ENCODE results near the gene TBXAS1. TPM values are rescaled to one million over a fixed set of nuclear protein-coding genes. Genes with fewer than 3 reads are reported as not detected.

Gene TBXAS1
- total and polyA plus RNA-seq, 2 experiments from 2014 or later, result 1.3 TPM; not detected in 1

GRCh38 chr7:139852482-139852845 is 23.4 kb downstream of the TBXAS1 start:
- no peaks in the 10 kb centered on the region for H3K27me3 ChIP-seq (ENCODE audit: insufficient read depth)
- Mint-ChIP-seq H3K4me3 (no peak overlapping the region), H3K4me1 (peaks cover 8% of the 10 kb centered on the region), H3K27me3 (ENCODE audit: insufficient read depth, low read depth, poor library complexity) (no peaks in the 10 kb centered on the region), H3K27ac (no peak overlapping the region), H3K9me3 (peaks cover 3% of the 10 kb centered on the region; the same call in 1 of the 3 replicates), H3K36me3 (ENCODE audit: low read depth) (no peaks in the 10 kb centered on the region)
- 0 out of 2 replicates have a peak, but pooled peaks cover 3% of the 10 kb centered on the region for H3K36me3 ChIP-seq (ENCODE audit: insufficient read depth)
- no peaks in the 10 kb centered on the region; the same call in 1 of the 2 replicates for H3K4me1 ChIP-seq (ENCODE audit: insufficient read depth)
- H2AFZ ChIP-seq, result no peak overlapping the region
- no peak overlapping the region for H3K4me3 ChIP-seq
- no peak overlapping the region for H3K27ac ChIP-seq (ENCODE audit: low read depth)
- no peaks in the 10 kb centered on the region for H3F3A ChIP-seq (replicated peaks; ENCODE audit: low read depth)
- H3K9me2 ChIP-seq (ENCODE audit: insufficient read depth), result peaks cover under 1% of the 10 kb centered on the region; the same call in 1 of the 2 replicates
- H4K20me1 ChIP-seq (replicated peaks; ENCODE audit: insufficient read depth), result no peaks in the 10 kb centered on the region
- no peak overlapping the region for H3K4me2 ChIP-seq
- no peak for DNase-seq (ENCODE audit: low spot score)
- no peak for TF ChIP-seq EZH2 (IDR thresholded peaks at IDR 0.05; ENCODE audit: low read depth, unreplicated experiment)
- no peak for TF ChIP-seq CREB1 (CRISPR knock-in tag; IDR thresholded peaks at IDR 0.05; ENCODE audit: low read depth)
- TF ChIP-seq, protein P1, sequence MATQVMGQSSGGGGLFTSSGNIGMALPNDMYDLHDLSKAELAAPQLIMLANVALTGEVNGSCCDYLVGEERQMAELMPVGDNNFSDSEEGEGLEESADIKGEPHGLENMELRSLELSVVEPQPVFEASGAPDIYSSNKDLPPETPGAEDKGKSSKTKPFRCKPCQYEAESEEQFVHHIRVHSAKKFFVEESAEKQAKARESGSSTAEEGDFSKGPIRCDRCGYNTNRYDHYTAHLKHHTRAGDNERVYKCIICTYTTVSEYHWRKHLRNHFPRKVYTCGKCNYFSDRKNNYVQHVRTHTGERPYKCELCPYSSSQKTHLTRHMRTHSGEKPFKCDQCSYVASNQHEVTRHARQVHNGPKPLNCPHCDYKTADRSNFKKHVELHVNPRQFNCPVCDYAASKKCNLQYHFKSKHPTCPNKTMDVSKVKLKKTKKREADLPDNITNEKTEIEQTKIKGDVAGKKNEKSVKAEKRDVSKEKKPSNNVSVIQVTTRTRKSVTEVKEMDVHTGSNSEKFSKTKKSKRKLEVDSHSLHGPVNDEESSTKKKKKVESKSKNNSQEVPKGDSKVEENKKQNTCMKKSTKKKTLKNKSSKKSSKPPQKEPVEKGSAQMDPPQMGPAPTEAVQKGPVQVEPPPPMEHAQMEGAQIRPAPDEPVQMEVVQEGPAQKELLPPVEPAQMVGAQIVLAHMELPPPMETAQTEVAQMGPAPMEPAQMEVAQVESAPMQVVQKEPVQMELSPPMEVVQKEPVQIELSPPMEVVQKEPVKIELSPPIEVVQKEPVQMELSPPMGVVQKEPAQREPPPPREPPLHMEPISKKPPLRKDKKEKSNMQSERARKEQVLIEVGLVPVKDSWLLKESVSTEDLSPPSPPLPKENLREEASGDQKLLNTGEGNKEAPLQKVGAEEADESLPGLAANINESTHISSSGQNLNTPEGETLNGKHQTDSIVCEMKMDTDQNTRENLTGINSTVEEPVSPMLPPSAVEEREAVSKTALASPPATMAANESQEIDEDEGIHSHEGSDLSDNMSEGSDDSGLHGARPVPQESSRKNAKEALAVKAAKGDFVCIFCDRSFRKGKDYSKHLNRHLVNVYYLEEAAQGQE (IDR thresholded peaks at IDR 0.05; ENCODE audit: unreplicated experiment), result no peak
- no peak for TF ChIP-seq POLR2AphosphoS5 (IDR thresholded peaks at IDR 0.05; ENCODE audit: low read depth)
- no peak for TF ChIP-seq NANOG (IDR thresholded peaks at IDR 0.05; ENCODE audit: borderline replicate concordance)
- no peak for TF ChIP-seq ETS1 (IDR thresholded peaks at IDR 0.05)
- TF ChIP-seq EZH2phosphoT487 (IDR thresholded peaks at IDR 0.05; ENCODE audit: unreplicated experiment), result no peak
- TF ChIP-seq, protein P2, sequence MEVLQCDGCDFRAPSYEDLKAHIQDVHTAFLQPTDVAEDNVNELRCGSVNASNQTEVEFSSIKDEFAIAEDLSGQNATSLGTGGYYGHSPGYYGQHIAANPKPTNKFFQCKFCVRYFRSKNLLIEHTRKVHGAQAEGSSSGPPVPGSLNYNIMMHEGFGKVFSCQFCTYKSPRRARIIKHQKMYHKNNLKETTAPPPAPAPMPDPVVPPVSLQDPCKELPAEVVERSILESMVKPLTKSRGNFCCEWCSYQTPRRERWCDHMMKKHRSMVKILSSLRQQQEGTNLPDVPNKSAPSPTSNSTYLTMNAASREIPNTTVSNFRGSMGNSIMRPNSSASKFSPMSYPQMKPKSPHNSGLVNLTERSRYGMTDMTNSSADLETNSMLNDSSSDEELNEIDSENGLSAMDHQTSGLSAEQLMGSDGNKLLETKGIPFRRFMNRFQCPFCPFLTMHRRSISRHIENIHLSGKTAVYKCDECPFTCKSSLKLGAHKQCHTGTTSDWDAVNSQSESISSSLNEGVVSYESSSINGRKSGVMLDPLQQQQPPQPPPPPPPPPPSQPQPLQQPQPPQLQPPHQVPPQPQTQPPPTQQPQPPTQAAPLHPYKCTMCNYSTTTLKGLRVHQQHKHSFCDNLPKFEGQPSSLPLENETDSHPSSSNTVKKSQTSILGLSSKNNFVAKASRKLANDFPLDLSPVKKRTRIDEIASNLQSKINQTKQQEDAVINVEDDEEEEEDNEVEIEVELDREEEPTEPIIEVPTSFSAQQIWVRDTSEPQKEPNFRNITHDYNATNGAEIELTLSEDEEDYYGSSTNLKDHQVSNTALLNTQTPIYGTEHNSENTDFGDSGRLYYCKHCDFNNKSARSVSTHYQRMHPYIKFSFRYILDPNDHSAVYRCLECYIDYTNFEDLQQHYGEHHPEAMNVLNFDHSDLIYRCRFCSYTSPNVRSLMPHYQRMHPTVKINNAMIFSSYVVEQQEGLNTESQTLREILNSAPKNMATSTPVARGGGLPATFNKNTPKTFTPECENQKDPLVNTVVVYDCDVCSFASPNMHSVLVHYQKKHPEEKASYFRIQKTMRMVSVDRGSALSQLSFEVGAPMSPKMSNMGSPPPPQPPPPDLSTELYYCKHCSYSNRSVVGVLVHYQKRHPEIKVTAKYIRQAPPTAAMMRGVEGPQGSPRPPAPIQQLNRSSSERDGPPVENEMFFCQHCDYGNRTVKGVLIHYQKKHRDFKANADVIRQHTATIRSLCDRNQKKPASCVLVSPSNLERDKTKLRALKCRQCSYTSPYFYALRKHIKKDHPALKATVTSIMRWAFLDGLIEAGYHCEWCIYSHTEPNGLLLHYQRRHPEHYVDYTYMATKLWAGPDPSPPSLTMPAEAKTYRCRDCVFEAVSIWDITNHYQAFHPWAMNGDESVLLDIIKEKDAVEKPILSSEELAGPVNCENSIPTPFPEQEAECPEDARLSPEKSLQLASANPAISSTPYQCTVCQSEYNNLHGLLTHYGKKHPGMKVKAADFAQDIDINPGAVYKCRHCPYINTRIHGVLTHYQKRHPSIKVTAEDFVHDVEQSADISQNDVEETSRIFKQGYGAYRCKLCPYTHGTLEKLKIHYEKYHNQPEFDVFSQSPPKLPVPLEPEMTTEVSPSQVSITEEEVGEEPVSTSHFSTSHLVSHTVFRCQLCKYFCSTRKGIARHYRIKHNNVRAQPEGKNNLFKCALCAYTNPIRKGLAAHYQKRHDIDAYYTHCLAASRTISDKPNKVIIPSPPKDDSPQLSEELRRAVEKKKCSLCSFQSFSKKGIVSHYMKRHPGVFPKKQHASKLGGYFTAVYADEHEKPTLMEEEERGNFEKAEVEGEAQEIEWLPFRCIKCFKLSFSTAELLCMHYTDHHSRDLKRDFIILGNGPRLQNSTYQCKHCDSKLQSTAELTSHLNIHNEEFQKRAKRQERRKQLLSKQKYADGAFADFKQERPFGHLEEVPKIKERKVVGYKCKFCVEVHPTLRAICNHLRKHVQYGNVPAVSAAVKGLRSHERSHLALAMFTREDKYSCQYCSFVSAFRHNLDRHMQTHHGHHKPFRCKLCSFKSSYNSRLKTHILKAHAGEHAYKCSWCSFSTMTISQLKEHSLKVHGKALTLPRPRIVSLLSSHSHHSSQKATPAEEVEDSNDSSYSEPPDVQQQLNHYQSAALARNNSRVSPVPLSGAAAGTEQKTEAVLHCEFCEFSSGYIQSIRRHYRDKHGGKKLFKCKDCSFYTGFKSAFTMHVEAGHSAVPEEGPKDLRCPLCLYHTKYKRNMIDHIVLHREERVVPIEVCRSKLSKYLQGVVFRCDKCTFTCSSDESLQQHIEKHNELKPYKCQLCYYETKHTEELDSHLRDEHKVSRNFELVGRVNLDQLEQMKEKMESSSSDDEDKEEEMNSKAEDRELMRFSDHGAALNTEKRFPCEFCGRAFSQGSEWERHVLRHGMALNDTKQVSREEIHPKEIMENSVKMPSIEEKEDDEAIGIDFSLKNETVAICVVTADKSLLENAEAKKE (CRISPR knock-in tag; IDR thresholded peaks at IDR 0.05), result no peak
- TF ChIP-seq STAT1 (IDR thresholded peaks at IDR 0.05; ENCODE audit: unreplicated experiment), result no peak
- no peak for TF ChIP-seq ZNF114 (CRISPR knock-in tag; IDR thresholded peaks at IDR 0.05)
- no peak for TF ChIP-seq JUNB (IDR thresholded peaks at IDR 0.05; ENCODE audit: unreplicated experiment)
- no peak for TF ChIP-seq CTCF (conservative IDR thresholded peaks at IDR 0.05; ENCODE audit: low read depth in 2 of 2)
- no peak for TF ChIP-seq ZNF331 (CRISPR knock-in tag; IDR thresholded peaks at IDR 0.05; ENCODE audit: low read depth)
- no peak for ATAC-seq
- no peaks in the 10 kb centered on the region for H3K79me2 ChIP-seq (replicated peaks; ENCODE audit: insufficient read depth)
